Caco-2 (cell line): Measurements from ENCODE around the gene WDR20. TPM values are rescaled to one million over a fixed set of nuclear protein-coding genes. Genes with fewer than 3 reads are reported as not detected.
A peak's percentile ranks its signal among the peaks of the same experiment; 100 is the strongest.

ENCODE experiments used
- BruUV-seq: library from RNA; stranded (reverse); fragments of 400-500 nt; replicated peaks from 2 replicates; lab custom pipeline; 2021; lab: Mats Ljungman, UMichigan
- CTCF ChIA-PET: fragments of 300-600 bp; sonication (Branson Sonifier 250); formaldehyde crosslinking; loops from one replicate; lab custom pipeline; 2022; ENCODE audit warnings: antibody characterized with exemption; lab: Charles Lee
- POLR2A ChIA-PET: fragments of 300-600 bp; sonication (Branson Sonifier 250); formaldehyde crosslinking; loops from one replicate; lab custom pipeline; 2022; ENCODE audit warnings: antibody characterized with exemption; lab: Charles Lee
- DNase-seq, 2 experiments: peaks; one replicate each; pipeline versions ENCODE4 v3.0.0 to v3.0.0-alpha.2; 2020 to 2022
- H3K27me3 ChIP-seq: replicated peaks from 2 replicates; pipeline ENCODE4 v1.6.0; 2011; ENCODE audit warnings: low read length; ENCODE audit not compliant: control insufficient read depth, insufficient read depth
- H3K36me3 ChIP-seq: 2 replicates; pipeline ENCODE4 v1.5.1; 2011; ENCODE audit warnings: low read length; ENCODE audit not compliant: control insufficient read depth, insufficient read depth
- H3K4me1 ChIP-seq: fragments of 250-450 bp; sonication (Bioruptor Pico); 2 replicates; pipeline ENCODE4 v1.5.1; 2020; ENCODE audit warnings: mild to moderate bottlenecking
- H3K4me3 ChIP-seq: 2 replicates; pipeline ENCODE4 v1.5.1; 2011; ENCODE audit warnings: low read depth, mild to moderate bottlenecking, control low read depth, low read length
- H3K9me3 ChIP-seq: fragments of 250-450 bp; sonication (Bioruptor Pico); 2 replicates; pipeline ENCODE4 v1.5.1; 2020; ENCODE audit warnings: mild to moderate bottlenecking, moderate library complexity
- H3K27ac Mint-ChIP-seq: one replicate; pipeline ENCODE4 v1.8.0; 2022; ENCODE audit warnings: mixed read lengths; ENCODE audit not compliant: unreplicated experiment
- H3K27me3 Mint-ChIP-seq: one replicate; pipeline ENCODE4 v1.8.0; 2022; ENCODE audit warnings: mixed read lengths; ENCODE audit not compliant: insufficient read depth, unreplicated experiment
- H3K36me3 Mint-ChIP-seq: one replicate; pipeline ENCODE4 v1.8.0; 2022; ENCODE audit warnings: mild to moderate bottlenecking, mixed read lengths; ENCODE audit not compliant: insufficient read depth, unreplicated experiment
- H3K4me1 Mint-ChIP-seq: one replicate; pipeline ENCODE4 v1.8.0; 2022; ENCODE audit warnings: low read depth, mixed read lengths; ENCODE audit not compliant: unreplicated experiment
- H3K4me3 Mint-ChIP-seq: one replicate; pipeline ENCODE4 v1.8.0; 2022; ENCODE audit warnings: mild to moderate bottlenecking, moderate library complexity, mixed read lengths; ENCODE audit not compliant: unreplicated experiment
- H3K9me3 Mint-ChIP-seq: one replicate; pipeline ENCODE4 v1.8.0; 2022; ENCODE audit warnings: mixed read lengths; ENCODE audit not compliant: unreplicated experiment
- intact Hi-C: fragments of 100-400 bp; cut with micrococcal nuclease; formaldehyde crosslinking; loops from one replicate; pipeline ENCODE4 v1.10.0; 2022; ENCODE audit not compliant: unreplicated experiment
- total RNA-seq: library from RNA; stranded (reverse); gene quantifications from 2 replicates; pipeline ENCODE4 v1.2.3, GENCODE V29; 2022
- TF ChIP-seq, protein P1 (sequence below), 2 experiments: fragments of 200-600 bp in 1 of 2; IDR thresholded peaks; 1 replicate in 1 of 2; 2 replicates in 1 of 2; pipeline versions ENCODE4 v1.5.1 to v1.8.0; 2011 to 2022; ENCODE audit warnings: antibody characterized with exemption in 1 of 2, control low read depth in 1 of 2, inconsistent platforms in 1 of 2, low read depth in 1 of 2, low read length in 1 of 2, mild to moderate bottlenecking in 1 of 2, moderate library complexity in 1 of 2; ENCODE audit not compliant: insufficient read depth in 1 of 2, severe bottlenecking in 1 of 2, unreplicated experiment in 1 of 2

Gene WDR20
- total RNA-seq, 1 experiment from 2014 or later, result 32.5 TPM

DNA sequence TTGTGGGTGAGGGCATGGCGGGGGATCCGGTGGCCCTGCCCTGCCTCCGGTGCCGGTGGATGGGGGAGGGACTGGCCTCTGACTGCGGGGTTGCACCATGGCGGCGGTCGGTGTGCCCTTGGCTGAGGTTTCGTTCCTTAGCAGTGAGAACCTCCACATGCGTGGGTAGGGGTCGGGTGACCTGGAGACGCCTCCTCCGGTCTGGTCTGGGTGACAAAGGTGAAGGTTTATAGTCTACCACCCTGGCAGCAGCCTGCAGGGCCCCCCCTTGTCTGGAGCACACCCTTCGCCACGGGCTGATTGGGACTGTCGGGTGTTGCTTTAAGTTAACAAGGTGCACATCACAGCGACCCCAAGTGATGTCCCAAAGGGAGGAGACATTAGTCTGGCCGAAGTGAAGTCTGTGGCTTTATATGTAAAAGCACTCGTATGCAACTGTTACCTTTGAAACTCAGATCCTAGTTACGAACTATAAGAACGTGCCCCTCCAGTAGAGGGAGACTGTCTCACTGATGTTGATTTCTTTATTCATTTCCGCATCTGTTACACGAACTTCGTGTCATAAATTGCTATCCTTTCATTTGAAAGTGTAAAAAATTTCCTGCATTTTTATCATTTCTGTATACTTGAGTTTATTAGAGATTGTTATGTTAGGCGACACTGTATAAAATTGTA, 74.4 kb downstream of the WDR20 start:
- no peaks in the 10 kb centered on the region for H3K27me3 Mint-ChIP-seq
- no peak overlapping the region for H3K4me3 Mint-ChIP-seq
- no peak overlapping the region for H3K27ac Mint-ChIP-seq
- H3K36me3 ChIP-seq, result no peaks in the 10 kb centered on the region; the same call in 1 of the 2 replicates
- TF ChIP-seq, protein P1, sequence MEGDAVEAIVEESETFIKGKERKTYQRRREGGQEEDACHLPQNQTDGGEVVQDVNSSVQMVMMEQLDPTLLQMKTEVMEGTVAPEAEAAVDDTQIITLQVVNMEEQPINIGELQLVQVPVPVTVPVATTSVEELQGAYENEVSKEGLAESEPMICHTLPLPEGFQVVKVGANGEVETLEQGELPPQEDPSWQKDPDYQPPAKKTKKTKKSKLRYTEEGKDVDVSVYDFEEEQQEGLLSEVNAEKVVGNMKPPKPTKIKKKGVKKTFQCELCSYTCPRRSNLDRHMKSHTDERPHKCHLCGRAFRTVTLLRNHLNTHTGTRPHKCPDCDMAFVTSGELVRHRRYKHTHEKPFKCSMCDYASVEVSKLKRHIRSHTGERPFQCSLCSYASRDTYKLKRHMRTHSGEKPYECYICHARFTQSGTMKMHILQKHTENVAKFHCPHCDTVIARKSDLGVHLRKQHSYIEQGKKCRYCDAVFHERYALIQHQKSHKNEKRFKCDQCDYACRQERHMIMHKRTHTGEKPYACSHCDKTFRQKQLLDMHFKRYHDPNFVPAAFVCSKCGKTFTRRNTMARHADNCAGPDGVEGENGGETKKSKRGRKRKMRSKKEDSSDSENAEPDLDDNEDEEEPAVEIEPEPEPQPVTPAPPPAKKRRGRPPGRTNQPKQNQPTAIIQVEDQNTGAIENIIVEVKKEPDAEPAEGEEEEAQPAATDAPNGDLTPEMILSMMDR (IDR thresholded peaks at IDR 0.05; ENCODE audit: insufficient read depth in 1 of 2, low read depth in 1 of 2, low read length in 1 of 2, severe bottlenecking in 1 of 2, unreplicated experiment in 1 of 2), result peak in 1 of 2 experiments; percentile 5
- H3K4me1 ChIP-seq, result no peaks in the 10 kb centered on the region
- ChIA-PET POLR2A (interaction anchor here (0.6 kb wide), 1 partner anchor 75 kb away, joined by 5 read pairs; no protein-coding TSS in a partner anchor), CTCF (no interaction called here)
- no peaks in the 10 kb centered on the region for H3K4me1 Mint-ChIP-seq
- no peaks in the 10 kb centered on the region for H3K27me3 ChIP-seq
- intact Hi-C loops, result no loop called here
- H3K9me3 ChIP-seq, result no peaks in the 10 kb centered on the region
- BruUV-seq, result no TSS peak
- no peaks in the 10 kb centered on the region for H3K9me3 Mint-ChIP-seq
- peaks cover 14% of the 10 kb centered on the region for H3K36me3 Mint-ChIP-seq
- H3K4me3 ChIP-seq, result no peak overlapping the region
- no peak for DNase-seq

DNA sequence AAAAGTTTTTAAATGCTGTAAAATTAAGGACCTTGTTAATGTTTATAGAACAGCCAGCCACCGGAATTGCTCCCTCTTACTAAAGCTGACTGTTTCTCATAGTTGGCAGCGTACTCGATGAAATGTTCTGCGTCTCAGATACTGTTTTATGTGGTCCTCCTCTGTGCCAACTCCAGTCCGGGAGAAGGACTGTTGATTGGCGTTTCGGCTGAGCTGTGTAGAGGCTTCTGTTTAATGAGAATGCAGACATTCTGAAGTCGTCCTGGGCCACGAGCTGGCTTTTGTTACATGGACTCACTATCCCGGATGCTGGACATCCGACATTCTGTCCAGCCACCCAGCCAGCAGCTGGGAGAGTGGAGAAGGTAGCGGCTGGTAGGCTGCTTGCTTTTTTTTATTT, 75.4 kb downstream of the WDR20 start:
- intact Hi-C loops, result no loop called here
- BruUV-seq, result no TSS peak
- CTCF ChIA-PET, result no interaction called here
- Mint-ChIP-seq H3K9me3 (no peaks in the 10 kb centered on the region), H3K4me3 (no peak overlapping the region), H3K4me1 (no peaks in the 10 kb centered on the region), H3K27me3 (no peaks in the 10 kb centered on the region), H3K27ac (no peak overlapping the region), H3K36me3 (peaks cover 8% of the 10 kb centered on the region)
- Histone ChIP-seq H3K4me1 (no peaks in the 10 kb centered on the region), H3K36me3 (no peaks in the 10 kb centered on the region; the same call in 1 of the 2 replicates), H3K9me3 (no peaks in the 10 kb centered on the region), H3K27me3 (no peaks in the 10 kb centered on the region), H3K4me3 (no peak overlapping the region)
- no peak for DNase-seq
- TF ChIP-seq, protein P1 (IDR thresholded peaks at IDR 0.05; ENCODE audit: insufficient read depth in 1 of 2, low read depth in 1 of 2, low read length in 1 of 2, severe bottlenecking in 1 of 2, unreplicated experiment in 1 of 2), result no peak
- POLR2A ChIA-PET, result no interaction called here

DNA sequence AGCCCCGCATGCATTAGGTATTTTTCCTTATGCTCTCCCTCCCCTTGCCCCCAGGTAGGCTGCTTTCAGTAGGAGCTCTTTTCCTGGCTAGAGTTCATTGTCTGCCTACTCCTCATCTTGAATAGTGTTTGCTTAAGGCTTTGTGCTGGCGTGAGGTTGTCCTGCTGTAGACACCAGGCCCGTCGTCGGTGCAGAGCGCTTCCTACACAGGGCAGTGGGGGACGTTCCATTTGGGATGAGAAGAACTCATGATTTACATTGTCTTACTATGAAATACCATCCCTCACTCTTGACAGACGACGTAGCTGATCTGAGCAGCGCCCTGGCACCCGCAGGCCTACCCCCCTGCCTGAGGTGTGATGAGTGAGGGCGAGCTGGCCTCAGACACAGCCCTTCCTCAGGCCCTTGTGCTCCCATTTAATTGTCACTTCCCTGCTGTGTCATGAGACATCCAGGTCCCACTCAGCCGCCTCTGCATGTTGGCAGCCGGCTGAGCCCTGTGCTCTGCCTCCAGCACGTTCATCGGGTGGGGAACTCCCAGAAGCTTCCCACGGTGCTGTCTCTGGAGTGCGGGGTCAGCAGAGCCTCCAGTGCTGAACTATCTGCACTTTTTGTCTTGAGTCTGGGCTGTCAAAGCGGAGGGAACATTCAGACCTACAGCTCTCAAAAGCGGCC, 76.0 kb downstream of the WDR20 start:
- no peak overlapping the region for H3K4me3 ChIP-seq
- H3K27ac Mint-ChIP-seq, result no peak overlapping the region
- TF ChIP-seq, protein P1 (IDR thresholded peaks at IDR 0.05; ENCODE audit: insufficient read depth in 1 of 2, low read depth in 1 of 2, low read length in 1 of 2, severe bottlenecking in 1 of 2, unreplicated experiment in 1 of 2), result no peak
- H3K4me3 Mint-ChIP-seq, result no peak overlapping the region
- H3K4me1 ChIP-seq, result no peaks in the 10 kb centered on the region
- DNase-seq, result no peak
- H3K27me3 Mint-ChIP-seq, result no peaks in the 10 kb centered on the region
- H3K4me1 Mint-ChIP-seq, result no peaks in the 10 kb centered on the region
- intact Hi-C loops, result no loop called here
- peaks cover 8% of the 10 kb centered on the region for H3K36me3 Mint-ChIP-seq
- H3K9me3 ChIP-seq, result no peaks in the 10 kb centered on the region
- no peaks in the 10 kb centered on the region for H3K9me3 Mint-ChIP-seq
- H3K36me3 ChIP-seq, result no peaks in the 10 kb centered on the region; the same call in 1 of the 2 replicates
- CTCF ChIA-PET, result no interaction called here
- H3K27me3 ChIP-seq, result no peaks in the 10 kb centered on the region
- no TSS peak for BruUV-seq
- POLR2A ChIA-PET, result no interaction called here
